NB4 (cell line): ENCODE results near the gene CDK14.

Experiments used
- POLR2A ChIP-seq: IDR thresholded peaks from 2 replicates; pipeline ENCODE4 v1.6.1; 2011; ENCODE audit warnings: mild to moderate bottlenecking; ENCODE audit not compliant: insufficient read length; ENCODE audit errors: extremely low read depth
- TF ChIP-seq, protein P1 (sequence below): IDR thresholded peaks from one replicate; pipeline ENCODE4 v1.5.1; 2012; ENCODE audit warnings: low read depth, low read length

DNA sequence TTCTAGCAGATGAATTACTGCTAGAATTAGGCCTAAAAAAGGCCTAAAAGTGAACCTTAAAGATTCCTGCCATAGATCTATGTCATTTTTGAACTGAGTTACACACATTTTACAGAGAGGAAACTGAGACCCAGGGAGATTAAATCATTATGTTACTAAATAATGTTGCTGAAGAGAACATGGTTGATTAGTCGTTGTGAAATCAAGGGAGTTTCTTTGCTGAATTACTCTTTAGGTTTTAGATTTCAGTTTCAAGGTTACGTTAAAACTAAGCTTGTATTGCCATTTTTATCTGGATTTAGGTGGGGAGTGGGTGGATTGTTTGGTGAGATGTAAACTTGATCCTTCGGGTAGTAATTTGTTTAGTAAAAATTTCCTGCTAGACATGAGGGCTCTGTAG lies 21.3 kb downstream of the CDK14 start:
- TF ChIP-seq, protein P1, sequence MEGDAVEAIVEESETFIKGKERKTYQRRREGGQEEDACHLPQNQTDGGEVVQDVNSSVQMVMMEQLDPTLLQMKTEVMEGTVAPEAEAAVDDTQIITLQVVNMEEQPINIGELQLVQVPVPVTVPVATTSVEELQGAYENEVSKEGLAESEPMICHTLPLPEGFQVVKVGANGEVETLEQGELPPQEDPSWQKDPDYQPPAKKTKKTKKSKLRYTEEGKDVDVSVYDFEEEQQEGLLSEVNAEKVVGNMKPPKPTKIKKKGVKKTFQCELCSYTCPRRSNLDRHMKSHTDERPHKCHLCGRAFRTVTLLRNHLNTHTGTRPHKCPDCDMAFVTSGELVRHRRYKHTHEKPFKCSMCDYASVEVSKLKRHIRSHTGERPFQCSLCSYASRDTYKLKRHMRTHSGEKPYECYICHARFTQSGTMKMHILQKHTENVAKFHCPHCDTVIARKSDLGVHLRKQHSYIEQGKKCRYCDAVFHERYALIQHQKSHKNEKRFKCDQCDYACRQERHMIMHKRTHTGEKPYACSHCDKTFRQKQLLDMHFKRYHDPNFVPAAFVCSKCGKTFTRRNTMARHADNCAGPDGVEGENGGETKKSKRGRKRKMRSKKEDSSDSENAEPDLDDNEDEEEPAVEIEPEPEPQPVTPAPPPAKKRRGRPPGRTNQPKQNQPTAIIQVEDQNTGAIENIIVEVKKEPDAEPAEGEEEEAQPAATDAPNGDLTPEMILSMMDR = no peak
- no peak for TF ChIP-seq POLR2A
